ENCODE data around the gene MYBPC2. TPM values are rescaled to one million over a fixed set of nuclear protein-coding genes. Genes with fewer than 3 reads are reported as not detected.

MYBPC2 gene
- total and polyA plus RNA-seq, 9 of the 15 experiments (the other 6 are each of a cell fraction or from before 2014, with no cell fraction given) = 0.01 to 0.14 (median 0.04) TPM; not detected in 6

- POLR2A ChIA-PET = interaction anchor here (0.6 kb wide), 1 partner anchor 23 kb away, joined by 3 read pairs; no protein-coding TSS in a partner anchor
- Histone ChIP-seq H4K20me1 (replicated peaks; ENCODE audit: control insufficient read depth, insufficient read depth, low read length) (no peaks in the 10 kb centered on the region), H3K9me1 (ENCODE audit: control insufficient read depth, insufficient read depth, low read length) (peaks cover 4% of the 10 kb centered on the region), H2AFZ (ENCODE audit: low read depth, low read length) (no peak overlapping the region), H3K27me3 (ENCODE audit: control insufficient read depth in 2 of 2, insufficient read depth in 2 of 2, low read length in 2 of 2) (no peaks in the 10 kb centered on the region), H3K79me2 (ENCODE audit: control insufficient read depth, insufficient read depth, low read length) (no peaks in the 10 kb centered on the region; the same call in 2 of the 3 replicates), H3K9ac (ENCODE audit: insufficient read depth in 1 of 2, low read depth in 2 of 2, low read length in 2 of 2) (peak overlapping the region in 1 of 2 experiments; percentile 68; a peak in 2 of 4 replicates), H3K4me3 (no peak overlapping the region), H3K4me1 (replicated peaks in 1 of 2; ENCODE audit: control insufficient read depth in 2 of 2, insufficient read depth in 2 of 2, low read length in 2 of 2) (peaks cover 5 to 46% of the 10 kb centered on the region in 2 experiments; a peak in 4 of 5 replicates), H3K9me3 (replicated peaks; ENCODE audit: control insufficient read depth, insufficient read depth, low read depth, low read length) (no peaks in the 10 kb centered on the region), H3K27ac (ENCODE audit: extremely low read depth, low read depth, low read length) (no peak overlapping the region), H3K4me2 (ENCODE audit: insufficient read depth, low read length) (no peak overlapping the region), H3K36me3 (ENCODE audit: control insufficient read depth, insufficient read depth, low read length) (no peaks in the 10 kb centered on the region)
- peak; percentile 35; the same call in 1 of the 2 replicates for TF ChIP-seq POLR2G (IDR thresholded peaks at IDR 0.05; ENCODE audit: low read depth, low read length)
- 0 out of 2 replicates have a peak, but pooled peaks have one; percentile 26 for TF ChIP-seq RBFOX2 (IDR thresholded peaks at IDR 0.05; ENCODE audit: low read depth, low read length)
- TF ChIP-seq MEF2A (IDR thresholded peaks at IDR 0.05; ENCODE audit: control insufficient read depth, low read depth, low read length) = no peak
- no peak for TF ChIP-seq TFE3 (CRISPR knock-in tag; IDR thresholded peaks at IDR 0.05)
- TF ChIP-seq CBX1 (IDR thresholded peaks at IDR 0.05; ENCODE audit: low read depth) = no peak
- no peak for TF ChIP-seq NFE2 (IDR thresholded peaks at IDR 0.05; ENCODE audit: low read depth)
- in situ Hi-C loops (cut with MboI) (no loop called here), intact Hi-C loops (cut with micrococcal nuclease) (no loop called here)
- ATAC-seq = 0 out of 3 replicates have a peak, but pooled peaks have one; percentile 14
- no peak for FAIRE-seq
- WGBS (ENCODE audit: insufficient coverage, low coverage, missing lambda C conversion rate) = 83% methylated on average over 19 of the region's 30 CpGs
- no TSS peak for BruUV-seq (replicated peaks)
- CTCF ChIA-PET (ENCODE audit: low intra/inter-chr PET ratio) = no interaction called here
- no peak for DNase-seq (ENCODE audit: extremely low read depth in 1 of 4, low spot score in 3 of 4)
Measured at GRCh38 chr19:50505856-50506611, 73.3 kb downstream of the MYBPC2 start.

All from K562 (cell line).